Stimulated activated CD4-positive, alpha-beta T cell treated with anti-CD3 and anti-CD28 coated beads, Interleukin-2, amount 100 ng/mL, for 48 hours (primary cell): ENCODE results near the gene AP4B1.

Experiments
- DNase-seq, 2 donors: peaks; one replicate each; pipeline ENCODE4 v3.0.0-alpha.2; 2020

Gene AP4B1

GRCh38 chr1:113891631-113892220 lies 12.9 kb downstream of the AP4B1 start:
- no peak for DNase-seq

DNA sequence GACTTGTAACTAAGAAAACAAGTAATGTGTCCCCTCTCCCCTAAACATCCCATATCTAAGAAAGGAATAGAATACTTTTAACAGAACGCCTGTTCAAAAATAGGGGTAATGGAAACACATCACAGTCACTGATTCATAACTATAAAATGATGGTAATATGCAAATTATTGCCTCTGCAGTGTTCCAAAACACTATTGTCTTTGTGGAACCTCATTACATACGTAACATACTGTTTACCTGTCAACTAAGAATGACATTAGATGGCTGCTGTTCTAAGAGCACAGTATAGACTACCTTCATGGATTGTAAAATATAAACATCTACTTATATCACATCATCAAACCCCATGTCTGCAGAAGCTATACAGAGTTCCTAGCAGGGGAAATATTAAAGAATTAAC lies 13.8 kb downstream of the AP4B1 start:
- DNase-seq, result no peak

DNA sequence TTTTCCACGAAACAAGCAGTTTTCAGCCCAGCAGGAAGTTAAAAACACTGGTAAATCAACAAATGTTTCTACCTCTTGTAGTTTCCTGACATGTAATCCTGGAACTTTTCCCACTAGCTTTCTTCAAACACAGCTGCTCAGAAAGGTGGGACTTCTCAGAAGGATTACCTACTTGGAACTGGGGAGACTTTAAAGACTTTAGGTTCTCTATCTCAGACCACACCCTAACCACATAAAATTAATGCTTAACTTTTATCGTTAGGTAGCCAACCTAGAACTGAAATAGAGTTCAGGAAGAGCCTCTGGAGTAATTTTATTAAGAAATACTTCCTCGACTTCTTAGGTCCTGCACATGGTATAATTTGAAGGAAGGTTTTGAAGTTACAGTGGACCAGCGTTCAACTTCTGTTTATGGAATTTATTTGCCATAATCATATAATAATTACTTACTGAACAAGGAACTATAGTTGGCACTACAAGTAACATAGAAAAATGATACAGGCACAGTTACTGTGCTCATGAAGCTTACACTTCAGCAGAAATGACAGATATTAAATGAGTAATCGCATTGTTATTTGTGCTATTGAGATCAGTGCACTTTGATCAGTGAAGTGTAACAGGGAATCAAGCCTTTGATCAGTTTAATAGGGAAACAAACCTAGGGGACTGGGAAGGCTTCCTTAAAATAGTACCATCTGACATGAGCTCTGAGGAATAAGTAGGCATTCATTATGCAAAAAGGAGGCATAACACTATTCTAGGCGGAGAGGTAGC lies 17.0 kb downstream of the AP4B1 start, which contains the start of gene BCL2L15:
BCL2L15 (minus strand) TSS at position 180 of the 774 bp plus-strand sequence. CDS start 206 bp downstream, outside the sequence.
- DNase-seq, result no peak

GRCh38 chr1:113886417-113887401 lies 17.9 kb downstream of the AP4B1 start:
- no peak for DNase-seq

- DNase-seq, result no peak
Observed at GRCh38 chr1:113881661-113882060, 22.9 kb downstream of the AP4B1 start.

- DNase-seq, result no peak
Observed at GRCh38 chr1:113879739-113880038, 24.9 kb downstream of the AP4B1 start.

DNA sequence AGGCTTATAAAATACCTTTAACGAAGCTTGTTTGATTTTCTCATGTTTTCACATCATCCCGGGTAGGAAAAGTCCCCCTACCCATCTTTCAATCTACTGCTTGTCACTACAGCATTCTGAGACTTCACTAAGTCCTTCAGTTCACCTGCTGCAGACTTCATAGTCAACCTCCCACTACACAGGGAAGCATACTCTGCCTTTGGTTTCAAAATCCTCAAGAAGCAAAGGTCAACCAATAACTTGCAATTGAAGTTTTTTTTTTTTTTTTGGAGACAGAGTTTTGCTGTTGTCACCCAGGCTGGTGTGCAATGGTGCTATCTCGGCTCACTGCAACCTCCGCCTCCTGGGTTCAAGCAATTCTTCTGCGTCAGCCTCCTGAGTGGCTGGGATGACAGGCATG lies 28.4 kb downstream of the AP4B1 start:
- no peak for DNase-seq

GRCh38 chr1:113875714-113876113 lies 28.9 kb downstream of the AP4B1 start:
- DNase-seq, result no peak

GRCh38 chr1:113874012-113874879 lies 30.4 kb downstream of the AP4B1 start:
- no peak for DNase-seq

- DNase-seq, result no peak
Observed at GRCh38 chr1:113872219-113872935, 32.2 kb downstream of the AP4B1 start.

GRCh38 chr1:113871597-113872113 lies 32.9 kb downstream of the AP4B1 start, which contains the start of gene PTPN22:
TSS of gene PTPN22 (minus strand) at chr1:113871712.
- DNase-seq, result peak; percentile 62 to 63

- DNase-seq, result no peak
Observed at GRCh38 chr1:113870778-113871177, 33.8 kb downstream of the AP4B1 start.

DNA sequence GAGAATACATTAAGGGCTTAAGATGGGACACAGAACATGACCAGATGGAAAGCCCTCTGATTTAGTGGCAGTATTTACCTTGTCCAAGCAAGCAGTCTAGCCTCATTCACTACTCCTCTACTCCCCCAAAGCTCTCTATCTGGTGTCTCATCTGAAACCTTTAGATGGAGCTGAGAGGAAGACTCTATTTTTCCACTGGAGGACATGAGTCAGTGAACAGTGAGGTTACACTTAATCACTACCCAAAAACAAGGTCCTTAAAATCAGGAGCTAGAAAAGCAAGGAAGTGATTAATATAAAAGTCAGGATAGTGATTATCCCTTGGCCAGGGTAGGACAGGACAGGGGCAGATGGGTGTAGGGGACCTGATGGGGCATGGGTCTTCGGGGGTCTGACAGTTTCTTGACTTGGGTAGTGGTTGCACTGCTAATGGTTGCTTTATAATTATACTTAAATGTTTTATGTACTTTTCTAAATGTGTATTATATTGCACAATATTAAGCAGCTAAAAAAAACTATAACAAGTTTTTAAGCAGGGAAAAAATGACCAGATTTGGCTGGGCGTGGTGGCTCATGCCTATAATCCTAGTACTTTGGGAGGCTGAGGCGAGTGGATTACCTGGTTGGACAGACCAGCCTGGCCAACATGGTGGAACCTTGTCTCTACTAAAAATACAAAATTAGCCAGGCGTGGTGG lies 36.1 kb downstream of the AP4B1 start:
- no peak for DNase-seq

GRCh38 chr1:113861641-113862040 lies 43.0 kb downstream of the AP4B1 start:
- DNase-seq, result no peak

DNA sequence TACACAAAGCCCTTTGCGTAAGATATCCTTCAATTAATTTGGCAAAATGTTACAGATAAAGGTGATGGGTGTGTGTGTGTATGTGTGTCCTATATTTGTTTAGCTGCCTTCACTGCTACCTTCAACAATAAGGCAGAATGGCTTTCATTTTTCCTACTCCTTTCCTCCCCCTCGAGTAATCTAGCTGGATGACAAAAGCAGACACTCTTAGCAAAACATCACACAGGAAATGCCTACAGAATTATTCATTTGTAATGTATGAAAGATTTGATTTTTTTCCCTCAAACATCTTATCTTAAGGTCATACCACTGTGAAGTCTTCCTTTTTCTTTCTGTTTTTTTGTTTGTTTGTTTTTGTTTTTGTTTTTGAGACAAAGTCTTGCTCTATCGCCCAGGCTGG lies 43.7 kb downstream of the AP4B1 start:
- DNase-seq, result no peak

DNA sequence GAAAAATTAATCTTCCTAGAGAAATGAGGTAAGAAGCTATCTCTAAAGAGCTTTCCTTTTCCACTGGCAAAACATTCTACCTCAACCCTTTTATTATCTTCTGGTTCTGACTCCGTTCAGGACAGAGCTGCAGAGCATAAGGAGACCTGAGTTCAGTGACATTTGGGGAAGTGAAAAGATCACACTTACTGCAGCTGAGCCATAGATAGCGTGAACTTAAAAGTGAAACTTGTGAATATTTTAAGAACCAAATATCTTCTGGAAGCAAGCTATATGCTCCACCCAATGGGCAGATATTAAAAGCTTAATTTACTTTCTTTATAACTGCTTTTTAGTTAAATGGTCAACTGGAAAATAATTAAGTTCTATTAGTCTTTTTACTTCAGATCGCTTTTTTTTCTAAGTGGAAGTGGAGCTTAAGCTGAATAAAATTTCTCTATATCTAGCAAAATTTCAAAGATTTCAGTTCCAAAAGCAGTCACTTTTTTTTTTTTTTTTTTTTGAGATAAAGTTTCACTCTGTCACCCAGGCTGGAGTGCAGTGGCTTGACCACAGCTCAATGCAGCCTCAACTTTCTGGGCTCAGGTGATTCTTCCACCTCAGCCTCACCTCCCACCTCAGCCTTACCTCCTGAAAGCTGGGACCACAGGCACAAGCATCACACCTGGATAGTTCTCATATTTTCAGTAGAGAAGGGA lies 45.0 kb downstream of the AP4B1 start:
- no peak for DNase-seq

GRCh38 chr1:113858982-113859381 lies 45.6 kb downstream of the AP4B1 start:
- no peak for DNase-seq

DNA sequence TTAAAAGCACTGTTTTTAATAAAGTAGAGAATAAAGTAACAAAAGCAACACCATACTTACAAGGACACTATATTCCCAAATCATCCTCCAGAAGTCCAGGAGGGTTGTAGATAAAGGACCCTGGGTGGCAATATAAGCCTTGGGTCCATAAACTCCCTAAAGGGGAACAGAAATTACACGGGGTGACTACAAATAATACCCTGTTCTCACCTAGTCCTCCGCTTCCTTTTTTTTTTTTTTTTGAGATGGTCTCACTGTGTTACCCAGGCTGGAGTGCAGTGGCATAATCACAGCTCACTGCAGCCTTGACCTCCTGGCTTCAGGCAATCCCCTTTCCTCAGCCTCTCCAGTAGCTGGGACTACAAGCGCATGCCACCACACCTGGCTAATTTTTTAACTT lies 46.2 kb downstream of the AP4B1 start:
- no peak for DNase-seq

- DNase-seq, result no peak
Observed at GRCh38 chr1:113857776-113858175, 46.8 kb downstream of the AP4B1 start.

DNA sequence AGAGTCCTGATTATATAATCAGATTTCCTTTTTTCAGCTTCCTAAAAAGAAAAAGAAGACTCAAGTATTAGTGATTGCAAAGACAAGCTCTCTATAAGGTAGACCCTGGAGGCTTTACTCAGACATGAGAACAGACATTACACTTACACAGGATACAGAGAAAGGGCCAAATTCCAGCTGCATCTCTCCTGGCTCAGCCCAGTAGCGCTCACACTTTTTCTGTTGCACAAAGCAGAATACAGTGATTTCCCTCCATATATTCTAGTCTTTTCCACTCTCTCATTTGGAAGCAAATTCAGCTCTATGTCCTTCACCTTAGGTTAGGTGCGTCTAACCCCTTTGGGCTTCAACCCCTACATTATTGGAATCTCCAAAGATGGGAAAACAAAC lies 48.2 kb downstream of the AP4B1 start:
- DNase-seq, result no peak
